ENCODE measurements around the gene ITSN2. TPM values are rescaled to one million over a fixed set of nuclear protein-coding genes. Genes with fewer than 3 reads are reported as not detected.

ITSN2 gene
- total RNA-seq, 1 donor from 2014 or later, result 52.7 TPM

- ATAC-seq, result no peak
- DNase-seq, result no peak
Measured at GRCh38 chr2:24285484-24286152, 74.7 kb downstream of the ITSN2 start.

GRCh38 chr2:24280645-24281044, 79.7 kb downstream of the ITSN2 start:
- ATAC-seq (no peak), DNase-seq (no peak)
- intact Hi-C loops (cut with micrococcal nuclease), result no loop called here

More at GRCh38 chr2:24285484-24286152, 74.7 kb downstream of the ITSN2 start:
- intact Hi-C loops (cut with micrococcal nuclease), result no loop called here

GRCh38 chr2:24280161-24280560, 80.2 kb downstream of the ITSN2 start:
- DNase-seq (no peak), ATAC-seq (no peak)
- intact Hi-C loops (cut with micrococcal nuclease), result no loop called here

GRCh38 chr2:24276349-24276899, 83.9 kb downstream of the ITSN2 start:
- ATAC-seq (no peak), DNase-seq (no peak)
- intact Hi-C loops (cut with micrococcal nuclease), result no loop called here

GRCh38 chr2:24274809-24275208, 85.5 kb downstream of the ITSN2 start:
- intact Hi-C loops (cut with micrococcal nuclease), result no loop called here
- DNase-seq (no peak), ATAC-seq (no peak)

GRCh38 chr2:24273598-24273997, 86.7 kb downstream of the ITSN2 start:
- no peak for ATAC-seq
- intact Hi-C loops (cut with micrococcal nuclease), result no loop called here
- DNase-seq, result no peak

GRCh38 chr2:24272907-24273306, 87.4 kb downstream of the ITSN2 start:
- DNase-seq, result no peak
- intact Hi-C loops (cut with micrococcal nuclease), result no loop called here
- peak; percentile 50 for ATAC-seq

GRCh38 chr2:24272161-24272802, 88.1 kb downstream of the ITSN2 start:
- intact Hi-C loops (cut with micrococcal nuclease), result no loop called here
- DNase-seq (no peak), ATAC-seq (peak; percentile 26)

GRCh38 chr2:24269265-24269664, 91.1 kb downstream of the ITSN2 start:
- ATAC-seq (no peak), DNase-seq (no peak)
- intact Hi-C loops (cut with micrococcal nuclease), result no loop called here

GRCh38 chr2:24265212-24265611, 95.1 kb downstream of the ITSN2 start:
- no peak for DNase-seq
- intact Hi-C loops (cut with micrococcal nuclease), result no loop called here
- ATAC-seq, result no peak

GRCh38 chr2:24262421-24262970, 97.8 kb downstream of the ITSN2 start:
- intact Hi-C loops (cut with micrococcal nuclease), result no loop called here
- DNase-seq, result no peak
- no peak for ATAC-seq

- DNase-seq, result no peak
- intact Hi-C loops (cut with micrococcal nuclease), result no loop called here
- ATAC-seq, result no peak
Measured at GRCh38 chr2:24261441-24261840, 98.9 kb downstream of the ITSN2 start.

- intact Hi-C loops (cut with micrococcal nuclease), result no loop called here
- no peak for DNase-seq
- no peak for ATAC-seq
Measured at GRCh38 chr2:24259316-24259715, 101.0 kb downstream of the ITSN2 start.

GRCh38 chr2:24258718-24259117, 101.6 kb downstream of the ITSN2 start:
- ATAC-seq (no peak), DNase-seq (no peak)
- intact Hi-C loops (cut with micrococcal nuclease), result no loop called here

GRCh38 chr2:24253303-24253919, 106.9 kb downstream of the ITSN2 start:
- ATAC-seq, result no peak
- intact Hi-C loops (cut with micrococcal nuclease), result no loop called here
- no peak for DNase-seq

- intact Hi-C loops (cut with micrococcal nuclease), result no loop called here
- ATAC-seq (no peak), DNase-seq (no peak)
Measured at GRCh38 chr2:24247592-24247991, 112.7 kb downstream of the ITSN2 start.

GRCh38 chr2:24247164-24247563, 113.2 kb downstream of the ITSN2 start:
- intact Hi-C loops (cut with micrococcal nuclease), result no loop called here
- no peak for ATAC-seq
- no peak for DNase-seq

- intact Hi-C loops (cut with micrococcal nuclease), result no loop called here
- ATAC-seq (no peak), DNase-seq (no peak)
Measured at GRCh38 chr2:24245986-24246776, 114.2 kb downstream of the ITSN2 start.

- intact Hi-C loops (cut with micrococcal nuclease), result no loop called here
- DNase-seq, result no peak
- ATAC-seq, result no peak
Measured at GRCh38 chr2:24241528-24241927, 118.8 kb downstream of the ITSN2 start.
